ENCODE data around the gene CAMTA1.

- TF ChIP-seq CTCF (IDR thresholded peaks at IDR 0.05; ENCODE audit: poor library complexity) = no peak
- no peak for TF ChIP-seq EZH2 (IDR thresholded peaks at IDR 0.05; ENCODE audit: borderline replicate concordance)
- no peak for TF ChIP-seq EZH2phosphoT487 (IDR thresholded peaks at IDR 0.05; ENCODE audit: low read depth, severe bottlenecking, unreplicated experiment)
Observed at GRCh38 chr1:7575041-7575400, 789.8 kb downstream of the CAMTA1 start.

All from hepatocyte (in vitro differentiated cells).